Stomach smooth muscle (tissue), 2 donors: Measurements from ENCODE around the gene CLOCK.

Source experiments
- H3K27ac ChIP-seq: one replicate; pipeline ENCODE4 v1.7.0; 2013; ENCODE audit warnings: mild to moderate bottlenecking, low read length, inconsistent platforms
- H3K27me3 ChIP-seq, 2 donors: one replicate each; pipeline ENCODE4 v1.7.0; 2013; ENCODE audit warnings: low read length in 2 of 2; ENCODE audit not compliant: insufficient read depth in 2 of 2, control insufficient read depth in 1 of 2
- H3K36me3 ChIP-seq, 2 donors: one replicate each; pipeline ENCODE4 v1.7.0; 2013; ENCODE audit warnings: low read length in 2 of 2; ENCODE audit not compliant: control insufficient read depth in 2 of 2, insufficient read depth in 2 of 2
- H3K4me1 ChIP-seq: one replicate; pipeline ENCODE4 v1.7.0; 2013; ENCODE audit warnings: low read length; ENCODE audit not compliant: control insufficient read depth, insufficient read depth
- H3K4me3 ChIP-seq, 2 donors: one replicate each; pipeline ENCODE4 v1.7.0; 2013; ENCODE audit warnings: low read length in 2 of 2
- H3K9ac ChIP-seq, 2 donors: one replicate each; pipeline ENCODE4 v1.7.0; 2013; ENCODE audit warnings: low read length in 2 of 2, mild to moderate bottlenecking in 1 of 2
- H3K9me3 ChIP-seq, 2 donors: one replicate each; pipeline ENCODE4 v1.7.0; 2013; ENCODE audit warnings: low read length in 2 of 2; ENCODE audit not compliant: control insufficient read depth in 2 of 2
- donor health status: healthy.
- donor health status: Pancreatic carcinoma.

CLOCK gene

DNA sequence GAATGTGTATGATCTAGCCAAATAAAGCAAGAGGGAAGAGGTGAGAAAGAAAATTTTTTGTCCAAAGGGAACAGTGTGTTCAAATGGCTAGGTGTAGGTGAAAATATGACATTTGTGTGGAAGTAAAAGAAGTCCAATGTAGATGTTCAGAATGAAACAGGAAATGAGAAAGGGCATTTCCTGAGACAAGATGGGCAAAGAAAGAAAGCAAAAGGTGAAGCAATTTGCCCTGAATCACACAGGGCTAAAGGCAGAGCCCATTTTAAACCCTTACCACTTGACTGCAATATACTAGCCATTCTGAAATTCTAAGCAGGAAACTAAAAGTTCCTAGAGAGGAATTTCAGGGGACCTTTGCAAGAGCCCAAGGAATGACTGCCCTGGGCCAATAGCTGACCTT is 36.0 kb downstream of the CLOCK start:
- no peak overlapping the region for H3K4me3 ChIP-seq
- H3K4me1 ChIP-seq = no peaks in the 10 kb centered on the region
- no peak overlapping the region for H3K9ac ChIP-seq
- no peaks in the 10 kb centered on the region for H3K9me3 ChIP-seq
- H3K27ac ChIP-seq = no peak overlapping the region
- peaks cover 0 to 2% of the 10 kb centered on the region in 2 donors for H3K36me3 ChIP-seq
- no peaks in the 10 kb centered on the region for H3K27me3 ChIP-seq

GRCh38 chr4:55509266-55509665 is 37.4 kb downstream of the CLOCK start:
- H3K36me3 ChIP-seq = peaks cover 0 to 2% of the 10 kb centered on the region in 2 donors
- no peaks in the 10 kb centered on the region for H3K9me3 ChIP-seq
- no peak overlapping the region for H3K27ac ChIP-seq
- no peaks in the 10 kb centered on the region for H3K4me1 ChIP-seq
- no peaks in the 10 kb centered on the region for H3K27me3 ChIP-seq
- no peak overlapping the region for H3K4me3 ChIP-seq
- H3K9ac ChIP-seq = no peak overlapping the region

DNA sequence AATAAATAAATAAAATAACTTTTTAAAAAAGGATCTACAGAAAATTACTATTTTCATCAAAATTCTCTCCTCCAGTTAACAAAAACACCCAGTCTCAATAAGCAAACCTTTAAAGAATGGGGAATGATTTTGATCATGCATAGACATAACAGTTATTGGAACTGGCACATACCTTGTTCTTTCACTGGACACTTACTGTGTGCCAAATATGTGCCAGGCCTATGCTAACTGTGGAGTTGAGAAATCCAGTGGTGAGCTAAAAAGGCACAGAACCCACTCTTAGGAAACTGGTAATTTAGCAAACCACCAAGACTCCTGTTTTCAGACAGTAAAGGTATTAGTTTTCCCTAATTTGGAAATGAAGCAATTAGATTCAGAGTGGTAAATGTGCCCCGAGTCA is 39.1 kb downstream of the CLOCK start:
- H3K4me1 ChIP-seq = no peaks in the 10 kb centered on the region
- no peak overlapping the region for H3K9ac ChIP-seq
- peaks cover 0 to 2% of the 10 kb centered on the region in 2 donors for H3K36me3 ChIP-seq
- H3K4me3 ChIP-seq = no peak overlapping the region
- H3K9me3 ChIP-seq = no peaks in the 10 kb centered on the region
- no peak overlapping the region for H3K27ac ChIP-seq
- no peaks in the 10 kb centered on the region for H3K27me3 ChIP-seq

DNA sequence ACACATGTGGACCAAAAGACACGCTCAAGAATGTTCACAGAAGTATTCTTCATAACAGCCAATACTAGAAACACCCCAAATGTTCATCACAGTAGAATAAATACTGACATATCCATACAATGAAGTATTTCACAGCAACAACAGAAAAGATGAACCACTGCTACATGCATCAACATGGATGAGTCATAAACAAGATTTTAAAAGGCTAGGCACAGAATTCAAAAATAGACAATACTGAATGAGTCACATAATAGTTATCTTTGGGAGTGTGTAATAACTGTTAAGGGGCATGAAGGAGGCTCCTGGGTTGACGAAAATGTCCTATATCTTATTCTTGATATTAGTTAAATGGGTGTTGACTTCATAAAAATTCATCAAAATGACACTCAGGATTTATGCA is 43.5 kb downstream of the CLOCK start:
- H3K4me3 ChIP-seq = no peak overlapping the region
- H3K9me3 ChIP-seq = no peaks in the 10 kb centered on the region
- peaks cover 0 to 2% of the 10 kb centered on the region in 2 donors for H3K36me3 ChIP-seq

GRCh38 chr4:55500072-55500471 is 46.6 kb downstream of the CLOCK start:
- no peak overlapping the region for H3K27ac ChIP-seq
- H3K9me3 ChIP-seq = no peaks in the 10 kb centered on the region
- H3K9ac ChIP-seq = no peak overlapping the region
- H3K36me3 ChIP-seq = no peaks in the 10 kb centered on the region
- H3K27me3 ChIP-seq = no peaks in the 10 kb centered on the region
- no peak overlapping the region for H3K4me3 ChIP-seq
- H3K4me1 ChIP-seq = no peaks in the 10 kb centered on the region

More for the DNA sequence above, 43.5 kb downstream of the CLOCK start:
- Histone ChIP-seq H3K4me1 (no peaks in the 10 kb centered on the region), H3K27ac (no peak overlapping the region), H3K9ac (no peak overlapping the region), H3K27me3 (no peaks in the 10 kb centered on the region)

DNA sequence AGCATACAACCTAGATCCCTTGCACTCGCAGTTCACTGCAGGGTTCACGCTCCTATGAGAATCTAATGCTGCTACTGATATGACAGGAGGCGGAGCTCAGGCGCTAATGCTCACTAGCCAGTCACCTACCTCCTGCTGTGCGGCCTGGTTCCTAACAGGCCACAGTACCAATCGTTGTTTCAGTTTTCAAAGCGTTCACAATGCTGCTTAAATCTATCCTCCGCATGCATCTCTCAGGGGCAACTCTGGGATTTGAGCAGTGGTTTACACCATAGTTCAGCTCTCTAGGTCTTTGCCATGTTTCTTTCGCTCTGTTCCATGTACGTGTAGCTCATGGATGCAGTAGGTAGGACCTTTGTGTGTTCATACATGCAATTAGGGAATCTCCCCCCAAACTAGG is 47.2 kb downstream of the CLOCK start:
- H3K4me3 ChIP-seq = no peak overlapping the region
- no peaks in the 10 kb centered on the region for H3K27me3 ChIP-seq
- H3K4me1 ChIP-seq = no peaks in the 10 kb centered on the region
- no peaks in the 10 kb centered on the region for H3K9me3 ChIP-seq
- no peak overlapping the region for H3K9ac ChIP-seq
- no peak overlapping the region for H3K27ac ChIP-seq
- no peaks in the 10 kb centered on the region for H3K36me3 ChIP-seq

DNA sequence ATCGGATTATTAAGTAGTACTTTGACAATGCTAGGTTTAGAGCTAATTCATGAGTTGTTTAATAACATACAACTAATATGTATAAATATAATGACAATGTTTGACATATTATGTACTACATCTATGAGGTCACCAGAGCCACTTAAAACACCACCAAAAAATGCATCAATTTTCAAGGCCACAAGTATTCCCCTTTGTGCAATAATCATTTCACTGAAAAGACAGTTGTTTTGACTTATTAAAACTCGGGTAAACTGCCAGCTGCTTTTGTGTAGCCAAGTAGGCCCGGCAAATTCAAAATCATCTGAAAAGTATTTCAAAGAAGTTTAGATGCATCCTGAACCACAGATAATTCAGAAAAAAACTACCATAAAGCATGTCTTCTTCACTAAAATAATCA is 48.7 kb downstream of the CLOCK start:
- H3K4me1 ChIP-seq = no peaks in the 10 kb centered on the region
- H3K36me3 ChIP-seq = no peaks in the 10 kb centered on the region
- H3K4me3 ChIP-seq = no peak overlapping the region
- H3K27me3 ChIP-seq = no peaks in the 10 kb centered on the region
- H3K9ac ChIP-seq = no peak overlapping the region
- H3K9me3 ChIP-seq = no peaks in the 10 kb centered on the region
- no peak overlapping the region for H3K27ac ChIP-seq

- H3K9me3 ChIP-seq = no peaks in the 10 kb centered on the region
Measured at GRCh38 chr4:55491486-55491885, 55.2 kb downstream of the CLOCK start.

GRCh38 chr4:55488716-55489115 is 58.0 kb downstream of the CLOCK start:
- Histone ChIP-seq H3K27me3 (no peaks in the 10 kb centered on the region), H3K36me3 (peaks cover 0 to 7% of the 10 kb centered on the region in 2 donors), H3K9me3 (no peaks in the 10 kb centered on the region), H3K27ac (no peak overlapping the region), H3K4me1 (no peaks in the 10 kb centered on the region), H3K9ac (no peak overlapping the region), H3K4me3 (no peak overlapping the region)

More at GRCh38 chr4:55491486-55491885, 55.2 kb downstream of the CLOCK start:
- Histone ChIP-seq H3K27me3 (no peaks in the 10 kb centered on the region), H3K27ac (no peak overlapping the region), H3K36me3 (peaks cover 0 to 7% of the 10 kb centered on the region in 2 donors), H3K4me1 (no peaks in the 10 kb centered on the region), H3K4me3 (no peak overlapping the region), H3K9ac (no peak overlapping the region)

DNA sequence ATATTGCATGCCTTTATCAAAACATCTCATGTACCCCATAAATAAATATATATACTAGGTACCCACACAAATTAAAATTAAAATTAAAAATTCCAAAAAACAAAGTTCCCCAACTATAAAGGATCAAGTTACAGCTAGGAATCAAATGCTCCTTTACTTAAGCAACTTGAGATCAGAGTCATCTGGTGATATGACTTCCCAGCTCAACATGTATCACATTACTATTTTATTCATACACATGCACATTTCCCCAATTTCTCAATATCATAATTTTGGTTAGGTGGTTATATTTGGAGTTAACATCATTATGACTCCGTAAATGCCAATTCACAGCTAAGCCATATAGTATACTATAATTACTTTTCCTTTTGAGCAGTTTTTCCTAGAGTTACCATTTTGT is 60.9 kb downstream of the CLOCK start:
- Histone ChIP-seq H3K36me3 (peaks cover 0 to 7% of the 10 kb centered on the region in 2 donors), H3K9ac (no peak overlapping the region), H3K27ac (no peak overlapping the region), H3K27me3 (no peaks in the 10 kb centered on the region), H3K4me1 (no peaks in the 10 kb centered on the region), H3K9me3 (no peaks in the 10 kb centered on the region), H3K4me3 (no peak overlapping the region)

DNA sequence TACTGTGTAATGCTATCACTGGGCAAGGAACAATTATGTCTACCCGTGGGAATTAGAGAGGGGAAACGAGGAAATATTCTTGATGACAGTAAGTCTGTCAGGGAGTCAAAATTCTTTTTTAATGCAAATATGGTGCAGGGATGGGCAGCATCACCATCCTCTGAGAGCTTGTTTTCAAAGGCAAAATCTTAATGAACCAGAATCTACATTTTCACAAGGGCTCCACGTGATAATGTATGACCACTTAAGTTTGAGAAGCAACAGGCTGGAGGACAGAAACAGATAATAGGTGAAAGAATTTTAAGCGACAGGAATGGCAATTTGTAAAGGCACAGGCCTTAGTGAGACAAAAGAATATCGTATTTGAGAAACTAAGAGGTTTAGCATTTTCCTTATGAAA is 63.4 kb downstream of the CLOCK start:
- Histone ChIP-seq H3K4me3 (no peak overlapping the region), H3K27ac (no peak overlapping the region), H3K27me3 (no peaks in the 10 kb centered on the region), H3K9me3 (no peaks in the 10 kb centered on the region), H3K9ac (no peak overlapping the region), H3K36me3 (peaks cover 0 to 4% of the 10 kb centered on the region in 2 donors), H3K4me1 (no peaks in the 10 kb centered on the region)
